Mesenchymal stem cell (in vitro differentiated cells and primary cell): ENCODE results near the gene FADD.

Experiments
- DNase-seq: peaks from one replicate; pipeline ENCODE4 v3.0.0-alpha.2; 2013
- H2AFZ ChIP-seq: one replicate; pipeline ENCODE4 v1.6.1; 2013; ENCODE audit warnings: low read depth, mild to moderate bottlenecking, control low read depth, inconsistent platforms, low read length, moderate library complexity
- H2AK5ac ChIP-seq: 2 replicates; pipeline ENCODE4 v1.6.1; 2013; ENCODE audit warnings: low read length, moderate library complexity, mild to moderate bottlenecking, inconsistent platforms; ENCODE audit not compliant: severe bottlenecking
- H2BK120ac ChIP-seq: one replicate; pipeline ENCODE4 v1.6.1; 2013; ENCODE audit warnings: low read depth, mild to moderate bottlenecking, inconsistent platforms, low read length, moderate library complexity
- H2BK12ac ChIP-seq, 2 experiments: one replicate each; pipeline ENCODE4 v1.6.1; 2013; ENCODE audit warnings: inconsistent platforms in 2 of 2, low read length in 2 of 2, mild to moderate bottlenecking in 2 of 2, moderate library complexity in 2 of 2, control low read depth in 1 of 2
- H2BK15ac ChIP-seq: one replicate; pipeline ENCODE4 v1.6.1; 2013; ENCODE audit warnings: mild to moderate bottlenecking, low read depth, inconsistent platforms; ENCODE audit not compliant: poor library complexity, severe bottlenecking
- H2BK5ac ChIP-seq: 2 replicates; pipeline ENCODE4 v1.6.1; 2013; ENCODE audit warnings: low read depth, mild to moderate bottlenecking, low read length, control low read depth, inconsistent platforms; ENCODE audit not compliant: poor library complexity, severe bottlenecking
- H3K14ac ChIP-seq, 2 experiments: one replicate each; pipeline ENCODE4 v1.6.1; 2013; ENCODE audit warnings: inconsistent platforms in 2 of 2, low read length in 2 of 2, control low read depth in 1 of 2, mild to moderate bottlenecking in 1 of 2, moderate library complexity in 1 of 2
- H3K18ac ChIP-seq, 2 experiments: one replicate each; pipeline ENCODE4 v1.6.1; 2013; ENCODE audit warnings: inconsistent platforms in 2 of 2, low read length in 2 of 2, control low read depth in 1 of 2, low read depth in 1 of 2, mild to moderate bottlenecking in 1 of 2
- H3K23ac ChIP-seq, 2 experiments: one replicate each; pipeline ENCODE4 v1.6.1; 2013; ENCODE audit warnings: inconsistent platforms in 2 of 2, low read length in 2 of 2, mild to moderate bottlenecking in 2 of 2, moderate library complexity in 2 of 2, control low read depth in 1 of 2
- H3K27ac ChIP-seq: 2 replicates; pipeline ENCODE4 v1.5.1; 2013; ENCODE audit warnings: mild to moderate bottlenecking, moderate library complexity, low read length, control low read depth, inconsistent platforms; ENCODE audit not compliant: poor library complexity, severe bottlenecking
- H3K27me3 ChIP-seq, 2 experiments: 2 replicates each; pipeline versions ENCODE4 v1.6.1 to v1.7.0; 2013; ENCODE audit warnings: low read length in 2 of 2, mild to moderate bottlenecking in 2 of 2, moderate library complexity in 2 of 2, control low read depth in 1 of 2, inconsistent platforms in 1 of 2; ENCODE audit not compliant: control insufficient read depth in 1 of 2, insufficient read depth in 1 of 2
- H3K36me3 ChIP-seq, 2 experiments: 2 replicates each; pipeline versions ENCODE4 v1.6.1 to v1.7.0; 2013; ENCODE audit warnings: low read length in 2 of 2, control low read depth in 1 of 2, inconsistent platforms in 1 of 2, low read depth in 1 of 2, mild to moderate bottlenecking in 1 of 2; ENCODE audit not compliant: insufficient read depth in 2 of 2, control insufficient read depth in 1 of 2
- H3K4ac ChIP-seq, 2 experiments: one replicate each; pipeline ENCODE4 v1.6.1; 2013; ENCODE audit warnings: inconsistent platforms in 2 of 2, low read length in 2 of 2, mild to moderate bottlenecking in 2 of 2, moderate library complexity in 2 of 2, control low read depth in 1 of 2, low read depth in 1 of 2
- H3K4me1 ChIP-seq: 2 replicates; pipeline ENCODE4 v1.6.1; 2013; ENCODE audit warnings: low read depth, low read length, control low read depth; ENCODE audit not compliant: control insufficient read depth, insufficient read depth
- H3K4me2 ChIP-seq: 2 replicates; pipeline ENCODE4 v1.6.1; 2013; ENCODE audit warnings: low read length, mild to moderate bottlenecking, inconsistent platforms; ENCODE audit not compliant: poor library complexity, severe bottlenecking
- H3K4me3 ChIP-seq, 2 experiments: 2 replicates each; pipeline versions ENCODE4 v1.5.1 to v1.7.0; 2013; ENCODE audit warnings: low read length in 2 of 2, mild to moderate bottlenecking in 2 of 2, control low read depth in 1 of 2, low read depth in 1 of 2; ENCODE audit not compliant: insufficient read depth in 1 of 2
- H3K79me1 ChIP-seq: replicated peaks from 2 replicates; pipeline ENCODE4 v1.6.1; 2013; ENCODE audit warnings: mild to moderate bottlenecking, control low read depth, low read length, inconsistent platforms; ENCODE audit not compliant: poor library complexity, severe bottlenecking
- H3K9ac ChIP-seq: 2 replicates; pipeline ENCODE4 v1.7.0; 2013; ENCODE audit warnings: mild to moderate bottlenecking, low read length, moderate library complexity
- H3K9me3 ChIP-seq: 2 replicates; pipeline ENCODE4 v1.7.0; 2013; ENCODE audit warnings: mild to moderate bottlenecking, low read length; ENCODE audit not compliant: control insufficient read depth
- H4K8ac ChIP-seq: one replicate; pipeline ENCODE4 v1.6.1; 2013; ENCODE audit warnings: inconsistent platforms, mild to moderate bottlenecking, low read length, moderate library complexity
- H4K91ac ChIP-seq: one replicate; pipeline ENCODE4 v1.6.1; 2013; ENCODE audit warnings: mild to moderate bottlenecking, low read length, inconsistent platforms
- WGBS: methylation state at CpG from one replicate; pipeline ENCODE4 v1.1.7; 2013; ENCODE audit warnings: mixed read lengths; 5-methylcytosine and 5-hydroxymethylcytosine counted together

Gene FADD

DNA sequence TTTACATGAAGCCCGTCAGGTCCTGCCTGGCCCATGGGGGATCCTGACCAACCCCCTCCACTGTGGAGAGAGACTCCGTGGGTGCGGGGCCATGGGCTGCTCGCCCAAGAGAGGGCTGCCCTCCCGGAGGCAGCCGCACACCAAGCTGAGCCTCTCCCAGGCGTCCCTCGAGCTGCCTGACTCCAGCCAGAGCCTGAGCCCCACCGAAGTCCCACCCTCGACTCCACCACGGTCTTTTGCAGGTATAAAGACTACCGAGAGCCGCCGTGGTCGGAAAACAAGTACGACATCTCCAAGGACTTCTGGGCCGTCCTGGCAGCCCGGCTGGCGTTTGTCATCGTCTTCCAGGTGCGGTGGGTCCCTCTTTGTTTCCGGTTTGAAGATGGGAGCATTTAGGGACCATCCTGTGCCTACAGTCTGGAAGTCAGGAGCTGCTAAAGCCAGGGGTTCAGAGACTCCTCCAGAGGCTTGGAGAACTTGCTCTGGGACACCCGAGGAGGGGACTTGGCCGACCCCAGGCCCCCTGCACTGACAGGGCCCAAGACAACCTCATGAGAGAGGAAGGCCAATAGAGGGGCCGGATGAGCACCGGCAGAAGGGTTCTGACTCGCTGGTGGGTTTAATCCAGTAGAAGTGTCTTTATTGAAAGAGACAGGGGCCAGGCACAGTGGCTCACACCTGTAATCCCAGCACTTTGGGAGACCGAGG, 17.6 kb upstream of the FADD start:
- Histone ChIP-seq H3K27me3 (peaks cover 56 to 75% of the 10 kb centered on the region in 2 experiments), H3K18ac (no peak overlapping the region), H2BK15ac (no peak overlapping the region), H2AK5ac (no peak overlapping the region), H3K4me1 (no peaks in the 10 kb centered on the region), H2BK120ac (no peak overlapping the region), H4K8ac (no peak overlapping the region), H3K9ac (no peak overlapping the region), H3K9me3 (no peaks in the 10 kb centered on the region), H4K91ac (no peak overlapping the region), H3K14ac (no peak overlapping the region), H2BK12ac (no peak overlapping the region), H3K36me3 (no peaks in the 10 kb centered on the region), H3K4ac (no peak overlapping the region), H3K4me3 (no peak overlapping the region), H3K4me2 (no peak overlapping the region), H3K27ac (no peak overlapping the region), H3K79me1 (no peaks in the 10 kb centered on the region), H3K23ac (no peak overlapping the region), H2BK5ac (no peak overlapping the region), H2AFZ (no peak overlapping the region)
- WGBS = 90% methylated on average over 27 of the region's 28 CpGs
- no peak for DNase-seq

GRCh38 chr11:70186420-70186819, 16.7 kb upstream of the FADD start:
- H3K9me3 ChIP-seq = no peaks in the 10 kb centered on the region
- H3K27ac ChIP-seq = no peak overlapping the region
- no peak overlapping the region for H2BK120ac ChIP-seq
- no peak overlapping the region for H2AK5ac ChIP-seq
- no peaks in the 10 kb centered on the region for H3K4me1 ChIP-seq
- 88% methylated on average over 6 of the region's 6 CpGs for WGBS
- peaks cover 49 to 67% of the 10 kb centered on the region in 2 experiments for H3K27me3 ChIP-seq
- DNase-seq = no peak
- no peak overlapping the region for H3K4me3 ChIP-seq
- H3K14ac ChIP-seq = no peak overlapping the region
- H4K8ac ChIP-seq = no peak overlapping the region
- H2BK5ac ChIP-seq = no peak overlapping the region
- no peak overlapping the region for H3K18ac ChIP-seq
- H2BK15ac ChIP-seq = no peak overlapping the region
- no peaks in the 10 kb centered on the region for H3K79me1 ChIP-seq
- no peak overlapping the region for H2BK12ac ChIP-seq
- H3K23ac ChIP-seq = no peak overlapping the region
- no peak overlapping the region for H2AFZ ChIP-seq
- H4K91ac ChIP-seq = no peak overlapping the region
- H3K4me2 ChIP-seq = no peak overlapping the region
- no peak overlapping the region for H3K4ac ChIP-seq
- no peak overlapping the region for H3K9ac ChIP-seq
- H3K36me3 ChIP-seq = no peaks in the 10 kb centered on the region

GRCh38 chr11:70186936-70187335, 16.2 kb upstream of the FADD start:
- H3K27ac ChIP-seq = no peak overlapping the region
- no peak overlapping the region for H2BK120ac ChIP-seq
- H4K8ac ChIP-seq = no peak overlapping the region
- peaks cover 47 to 62% of the 10 kb centered on the region in 2 experiments for H3K27me3 ChIP-seq
- no peak for DNase-seq
- H3K4me2 ChIP-seq = no peak overlapping the region
- H3K23ac ChIP-seq = no peak overlapping the region
- H3K4ac ChIP-seq = no peak overlapping the region
- H3K4me1 ChIP-seq = peaks cover 2% of the 10 kb centered on the region
- no peak overlapping the region for H3K14ac ChIP-seq
- H2AFZ ChIP-seq = no peak overlapping the region
- H3K18ac ChIP-seq = no peak overlapping the region
- no peaks in the 10 kb centered on the region for H3K36me3 ChIP-seq
- H3K4me3 ChIP-seq = no peak overlapping the region
- no peak overlapping the region for H4K91ac ChIP-seq
- no peak overlapping the region for H2AK5ac ChIP-seq
- no peak overlapping the region for H3K9ac ChIP-seq
- H3K9me3 ChIP-seq = no peaks in the 10 kb centered on the region
- no peak overlapping the region for H2BK12ac ChIP-seq
- WGBS = 91% methylated on average over 8 of the region's 10 CpGs
- H3K79me1 ChIP-seq = no peaks in the 10 kb centered on the region
- H2BK15ac ChIP-seq = no peak overlapping the region
- no peak overlapping the region for H2BK5ac ChIP-seq

DNA sequence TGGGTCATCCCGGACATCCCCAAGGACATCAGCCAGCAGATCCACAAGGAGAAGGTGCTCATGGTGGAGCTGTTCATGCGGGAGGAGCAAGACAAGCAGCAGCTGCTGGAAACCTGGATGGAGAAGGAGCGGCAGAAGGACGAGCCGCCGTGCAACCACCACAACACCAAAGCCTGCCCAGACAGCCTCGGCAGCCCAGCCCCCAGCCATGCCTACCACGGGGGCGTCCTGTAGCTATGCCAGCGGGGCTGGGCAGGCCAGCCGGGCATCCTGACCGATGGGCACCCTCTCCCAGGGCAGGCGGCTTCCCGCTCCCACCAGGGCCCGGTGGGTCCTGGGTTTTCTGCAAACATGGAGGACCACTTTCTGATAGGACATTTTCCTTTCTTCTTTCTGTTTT, 15.3 kb upstream of the FADD start:
- H2BK15ac ChIP-seq = no peak overlapping the region
- H3K9me3 ChIP-seq = no peaks in the 10 kb centered on the region
- 91% methylated on average over 15 of the region's 15 CpGs for WGBS
- no peak overlapping the region for H3K27ac ChIP-seq
- H3K36me3 ChIP-seq = no peaks in the 10 kb centered on the region
- peaks cover 2% of the 10 kb centered on the region for H3K4me1 ChIP-seq
- H3K27me3 ChIP-seq = peaks cover 45 to 54% of the 10 kb centered on the region in 2 experiments
- H2AK5ac ChIP-seq = no peak overlapping the region
- H4K8ac ChIP-seq = no peak overlapping the region
- no peaks in the 10 kb centered on the region for H3K79me1 ChIP-seq
- H3K14ac ChIP-seq = no peak overlapping the region
- H3K18ac ChIP-seq = no peak overlapping the region
- no peak overlapping the region for H2AFZ ChIP-seq
- DNase-seq = no peak
- no peak overlapping the region for H3K4ac ChIP-seq
- no peak overlapping the region for H3K23ac ChIP-seq
- H2BK12ac ChIP-seq = no peak overlapping the region
- H3K4me2 ChIP-seq = no peak overlapping the region
- H3K4me3 ChIP-seq = no peak overlapping the region
- H2BK5ac ChIP-seq = no peak overlapping the region
- H4K91ac ChIP-seq = no peak overlapping the region
- no peak overlapping the region for H3K9ac ChIP-seq
- H2BK120ac ChIP-seq = no peak overlapping the region
